CD1c-positive myeloid dendritic cell (primary cell): ENCODE data around the gene AGRN.
A peak's percentile ranks its signal among the peaks of the same experiment; 100 is the strongest.
"Not testable (repeated sequence)": the region's sequence is repeated elsewhere in the genome, so short reads cannot be mapped to it uniquely, and the experiment has no call there.

Experiments used
- DNase-seq: peaks from one replicate; pipeline ENCODE4 v3.0.0-alpha.2; 2016; ENCODE audit errors: extremely low spot score

The AGRN gene

GRCh38 chr1:1092149-1092855, 72.4 kb downstream of the AGRN start:
- no peak for DNase-seq

GRCh38 chr1:1092894-1093609, 73.1 kb downstream of the AGRN start:
- DNase-seq, result no peak

- DNase-seq, result no peak
These were observed 73.7 kb downstream of the AGRN start for GRCh38 chr1:1093610-1093943.

- DNase-seq, result no peak
These were observed 75.1 kb downstream of the AGRN start for GRCh38 chr1:1094981-1095380.

GRCh38 chr1:1096136-1096535, 76.2 kb downstream of the AGRN start:
- DNase-seq, result not testable (repeated sequence)

GRCh38 chr1:1098681-1099421, 78.9 kb downstream of the AGRN start:
- peak; percentile 17 for DNase-seq

- no peak for DNase-seq
These were observed 79.7 kb downstream of the AGRN start for GRCh38 chr1:1099506-1100183.

- DNase-seq, result no peak
These were observed 80.4 kb downstream of the AGRN start for GRCh38 chr1:1100296-1100695.

GRCh38 chr1:1101503-1101902, 81.6 kb downstream of the AGRN start:
- no peak for DNase-seq

GRCh38 chr1:1104152-1104551, 84.2 kb downstream of the AGRN start:
- peak; percentile 24 for DNase-seq
